Stimulated activated CD4-positive, alpha-beta T cell treated with anti-CD3 and anti-CD28 coated beads, TNF-alpha, amount 100 ng/mL, for 24 hours (primary cell): ENCODE results near the gene AGBL1.

ENCODE experiments used
- DNase-seq, 3 experiments: peaks; one replicate each; pipeline ENCODE4 v3.0.0-alpha.2; 2020; ENCODE audit warnings: low read depth in 3 of 3

The AGBL1 gene

GRCh38 chr15:86236356-86237110 is 156.9 kb downstream of the AGBL1 start:
- no peak for DNase-seq

GRCh38 chr15:86237111-86237500 is 157.4 kb downstream of the AGBL1 start:
- DNase-seq = no peak

GRCh38 chr15:86247249-86247955 is 167.7 kb downstream of the AGBL1 start:
- no peak for DNase-seq

GRCh38 chr15:86255247-86255646 is 175.6 kb downstream of the AGBL1 start:
- DNase-seq = no peak

- DNase-seq = no peak
Measured at GRCh38 chr15:86256628-86257027, 177.0 kb downstream of the AGBL1 start.

GRCh38 chr15:86259589-86259988 is 179.9 kb downstream of the AGBL1 start:
- DNase-seq = no peak

- DNase-seq = no peak
Measured at GRCh38 chr15:86263230-86263629, 183.6 kb downstream of the AGBL1 start.

GRCh38 chr15:86266896-86267484 is 187.3 kb downstream of the AGBL1 start:
- DNase-seq = no peak

GRCh38 chr15:86267892-86268291 is 188.2 kb downstream of the AGBL1 start:
- DNase-seq = no peak

- no peak for DNase-seq
Measured at GRCh38 chr15:86268558-86268957, 188.9 kb downstream of the AGBL1 start.

- DNase-seq = no peak
Measured at GRCh38 chr15:86273309-86273708, 193.6 kb downstream of the AGBL1 start.

- DNase-seq = no peak
Measured at GRCh38 chr15:86275361-86275760, 195.7 kb downstream of the AGBL1 start.

- DNase-seq = no peak
Measured at GRCh38 chr15:86278586-86278985, 198.9 kb downstream of the AGBL1 start.

- no peak for DNase-seq
Measured at GRCh38 chr15:86284635-86285034, 205.0 kb downstream of the AGBL1 start.

- DNase-seq = no peak
Measured at GRCh38 chr15:86295511-86295910, 215.8 kb downstream of the AGBL1 start.

GRCh38 chr15:86296769-86297168 is 217.1 kb downstream of the AGBL1 start:
- DNase-seq = no peak

- no peak for DNase-seq
Measured at GRCh38 chr15:86300390-86301125, 220.9 kb downstream of the AGBL1 start.

GRCh38 chr15:86311568-86312280 is 232.1 kb downstream of the AGBL1 start:
- DNase-seq = no peak

GRCh38 chr15:86312486-86312885 is 232.8 kb downstream of the AGBL1 start:
- DNase-seq = no peak

GRCh38 chr15:86316216-86316615 is 236.5 kb downstream of the AGBL1 start:
- DNase-seq = no peak

GRCh38 chr15:86316726-86317383 is 237.2 kb downstream of the AGBL1 start:
- DNase-seq = no peak
